NT2/D1 (cell line): ENCODE measurements around the gene CAMK1D.
"Not testable (repeated sequence)": the region's sequence is repeated elsewhere in the genome, so short reads cannot be mapped to it uniquely, and the experiment has no call there.

Experiments
- DNase-seq: peaks from one replicate; pipeline ENCODE4 v3.0.0-alpha.2; 2011; ENCODE audit warnings: low read depth, low spot score
- H3K27me3 ChIP-seq: 2 replicates; pipeline ENCODE4 v1.6.0; 2011; ENCODE audit warnings: mild to moderate bottlenecking; ENCODE audit not compliant: insufficient read length, insufficient read depth
- H3K36me3 ChIP-seq: 2 replicates; pipeline ENCODE4 v1.6.1; 2011; ENCODE audit warnings: mild to moderate bottlenecking, low read length, mixed read lengths; ENCODE audit not compliant: insufficient read depth, insufficient read length
- H3K4me1 ChIP-seq: 2 replicates; pipeline ENCODE4 v1.5.1; 2011; ENCODE audit not compliant: insufficient read depth, insufficient read length
- H3K4me3 ChIP-seq: 2 replicates; pipeline ENCODE4 v1.5.1; 2011; ENCODE audit warnings: low read depth; ENCODE audit not compliant: insufficient read length
- H3K9ac ChIP-seq: 2 replicates; pipeline ENCODE4 v1.6.0; 2011; ENCODE audit warnings: low read depth; ENCODE audit not compliant: insufficient read length
- H3K9me3 ChIP-seq: 2 replicates; pipeline ENCODE4 v1.5.1; 2011; ENCODE audit warnings: mild to moderate bottlenecking, low read length; ENCODE audit not compliant: insufficient read depth
- SUZ12 ChIP-seq: IDR thresholded peaks from 2 replicates; pipeline ENCODE4 v1.6.1; 2011; ENCODE audit not compliant: insufficient read length, insufficient read depth; ENCODE audit errors: extremely low read depth
- YY1 ChIP-seq: IDR thresholded peaks from 2 replicates; pipeline ENCODE4 v1.6.1; 2011; ENCODE audit not compliant: insufficient read length, insufficient read depth
- ZNF274 ChIP-seq: IDR thresholded peaks from 2 replicates; pipeline ENCODE4 v1.6.1; 2011; ENCODE audit warnings: mild to moderate bottlenecking, low read depth, low read length

Gene CAMK1D

GRCh38 chr10:12358863-12359564 is 9.7 kb downstream of the CAMK1D start:
- H3K4me3 ChIP-seq = no peak overlapping the region
- H3K4me1 ChIP-seq = peaks cover 7% of the 10 kb centered on the region

DNA sequence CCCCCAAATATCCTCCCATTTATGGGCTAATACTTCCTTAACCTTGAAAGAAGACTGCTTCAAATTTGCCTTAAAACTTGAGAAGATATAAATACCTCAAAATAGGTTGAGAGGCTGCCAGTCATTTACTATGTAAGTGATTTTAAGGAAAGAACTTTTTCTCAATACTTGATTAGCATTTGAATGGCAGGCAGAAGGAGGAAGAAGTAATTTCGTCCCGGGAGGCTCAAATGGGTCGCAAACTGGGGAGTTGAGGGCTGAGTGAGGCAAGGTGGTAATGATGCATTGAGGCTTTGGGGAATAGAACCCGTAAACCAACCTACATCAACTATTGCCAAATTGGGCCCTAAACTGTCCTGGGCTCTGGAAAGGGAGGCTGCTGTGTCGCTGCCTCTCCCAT is 11.1 kb downstream of the CAMK1D start:
- no peak overlapping the region for H3K9ac ChIP-seq
- H3K4me1 ChIP-seq = peaks cover 7% of the 10 kb centered on the region
- H3K4me3 ChIP-seq = no peak overlapping the region
- DNase-seq = no peak
- H3K27me3 ChIP-seq = no peaks in the 10 kb centered on the region
- H3K36me3 ChIP-seq = no peaks in the 10 kb centered on the region
- H3K9me3 ChIP-seq = no peaks in the 10 kb centered on the region
- TF ChIP-seq YY1 (no peak), ZNF274 (no peak), SUZ12 (no peak)

More at GRCh38 chr10:12358863-12359564, 9.7 kb downstream of the CAMK1D start:
- H3K9ac ChIP-seq = no peak overlapping the region
- H3K36me3 ChIP-seq = no peaks in the 10 kb centered on the region
- no peaks in the 10 kb centered on the region for H3K27me3 ChIP-seq
- TF ChIP-seq ZNF274 = no peak
- TF ChIP-seq YY1 = no peak
- TF ChIP-seq SUZ12 = no peak
- no peak for DNase-seq
- no peaks in the 10 kb centered on the region for H3K9me3 ChIP-seq

DNA sequence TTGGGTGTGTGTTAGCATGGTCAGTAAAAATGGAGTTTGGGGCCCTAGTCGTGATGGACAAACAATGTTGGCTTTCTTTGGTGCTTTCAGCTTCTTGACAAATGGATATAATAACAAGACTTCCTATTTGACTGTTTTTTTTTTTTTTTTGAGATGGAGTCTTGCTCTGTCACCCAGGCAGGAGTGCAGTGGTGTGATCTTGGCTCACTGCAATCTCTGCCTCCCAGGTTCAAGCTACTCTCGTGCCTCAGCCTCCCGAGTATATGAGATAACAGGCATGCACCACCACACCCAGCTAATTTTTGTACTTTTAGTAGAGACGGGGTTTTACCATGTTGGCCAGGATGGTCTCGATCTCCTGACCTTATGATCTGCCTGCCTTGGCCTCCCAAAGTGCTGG is 11.8 kb downstream of the CAMK1D start:
- not testable (repeated sequence) for H3K4me3 ChIP-seq, H3K27me3 ChIP-seq, H3K9ac ChIP-seq, H3K4me1 ChIP-seq, DNase-seq, H3K9me3 ChIP-seq, H3K36me3 ChIP-seq

DNA sequence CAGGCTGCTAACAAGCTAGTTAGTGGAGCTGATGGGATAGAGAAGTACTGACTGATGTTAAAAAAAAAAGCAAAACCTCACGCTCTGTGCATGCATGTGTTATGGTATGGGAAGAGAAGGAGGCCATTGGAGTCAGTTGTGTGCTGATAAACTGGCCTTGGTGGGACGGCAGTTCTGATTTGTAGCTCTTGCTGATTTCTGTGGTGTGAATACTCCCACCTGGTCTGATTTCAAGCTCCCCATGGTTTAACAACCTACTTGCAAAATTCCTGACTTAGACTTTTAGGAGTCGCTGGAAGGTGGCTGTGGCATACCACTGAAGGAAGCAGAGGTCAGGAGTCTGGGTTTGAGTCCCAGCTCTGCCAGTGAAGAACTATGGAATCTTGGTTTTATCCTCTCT is 15.2 kb downstream of the CAMK1D start:
- Histone ChIP-seq H3K9ac (no peak overlapping the region), H3K4me3 (no peak overlapping the region), H3K36me3 (no peaks in the 10 kb centered on the region), H3K27me3 (no peaks in the 10 kb centered on the region), H3K4me1 (peaks cover 3% of the 10 kb centered on the region), H3K9me3 (no peaks in the 10 kb centered on the region)
- no peak for TF ChIP-seq YY1
- no peak for TF ChIP-seq ZNF274
- no peak for TF ChIP-seq SUZ12
- no peak for DNase-seq

DNA sequence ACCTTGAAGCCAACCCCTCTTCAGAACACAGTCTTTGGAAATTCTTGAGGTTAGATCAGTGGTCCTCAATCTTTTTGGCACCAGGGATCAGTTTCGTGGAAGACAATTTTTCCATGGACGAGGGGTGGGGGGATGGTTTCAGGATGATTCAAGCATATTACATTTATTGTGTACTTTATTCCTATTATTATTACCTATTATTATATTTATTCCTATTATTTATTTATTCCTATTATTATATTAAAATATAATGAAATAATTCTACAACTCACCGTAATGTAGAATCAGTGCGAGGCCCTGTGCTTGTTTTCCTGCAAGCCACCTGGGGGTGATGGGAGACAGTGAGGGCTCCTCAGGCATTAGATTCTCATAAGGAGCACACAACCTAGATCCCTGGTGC is 17.9 kb downstream of the CAMK1D start:
- Histone ChIP-seq H3K36me3 (no peaks in the 10 kb centered on the region), H3K4me3 (no peak overlapping the region), H3K4me1 (no peaks in the 10 kb centered on the region), H3K9me3 (no peaks in the 10 kb centered on the region), H3K27me3 (no peaks in the 10 kb centered on the region), H3K9ac (no peak overlapping the region)
- TF ChIP-seq ZNF274 = no peak
- TF ChIP-seq SUZ12 = no peak
- no peak for TF ChIP-seq YY1
- DNase-seq = no peak

- Histone ChIP-seq H3K9me3 (no peaks in the 10 kb centered on the region), H3K9ac (no peak overlapping the region), H3K27me3 (no peaks in the 10 kb centered on the region), H3K4me3 (no peak overlapping the region), H3K4me1 (no peaks in the 10 kb centered on the region), H3K36me3 (no peaks in the 10 kb centered on the region)
- no peak for DNase-seq
- TF ChIP-seq ZNF274 = no peak
- TF ChIP-seq YY1 = no peak
- TF ChIP-seq SUZ12 = no peak
Observed at GRCh38 chr10:12369982-12370381, 20.6 kb downstream of the CAMK1D start.

GRCh38 chr10:12372846-12373245 is 23.5 kb downstream of the CAMK1D start:
- no peak for DNase-seq
- TF ChIP-seq YY1 (no peak), SUZ12 (no peak), ZNF274 (no peak)

More at GRCh38 chr10:12372846-12373245, 23.5 kb downstream of the CAMK1D start:
- Histone ChIP-seq H3K9ac (no peak overlapping the region), H3K4me3 (no peak overlapping the region), H3K9me3 (no peaks in the 10 kb centered on the region), H3K4me1 (no peaks in the 10 kb centered on the region), H3K36me3 (no peaks in the 10 kb centered on the region), H3K27me3 (no peaks in the 10 kb centered on the region)
